ENCODE data around the gene FKBP2. TPM values are rescaled to one million over a fixed set of nuclear protein-coding genes. Genes with fewer than 3 reads are reported as not detected.

FKBP2 gene
- total and polyA plus RNA-seq, 2 of the 4 experiments (the other 2 are of a cell fraction): 36.2 to 76.4 TPM

DNA sequence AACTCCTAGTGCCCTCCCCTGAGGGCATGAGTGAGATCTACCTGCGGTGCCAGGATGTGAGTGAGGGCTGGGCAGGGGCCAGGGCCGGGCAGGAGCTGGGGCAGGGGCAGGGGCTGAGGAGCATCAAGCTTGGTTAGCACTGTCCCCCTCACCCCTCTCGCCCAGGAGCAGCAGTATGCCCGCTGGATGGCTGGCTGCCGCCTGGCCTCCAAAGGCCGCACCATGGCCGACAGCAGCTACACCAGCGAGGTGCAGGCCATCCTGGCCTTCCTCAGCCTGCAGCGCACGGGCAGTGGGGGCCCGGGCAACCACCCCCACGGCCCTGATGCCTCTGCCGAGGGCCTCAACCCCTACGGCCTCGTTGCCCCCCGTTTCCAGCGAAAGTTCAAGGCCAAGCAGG lies 20.6 kb upstream of the FKBP2 start:
- Histone ChIP-seq H4K91ac (ENCODE audit: insufficient read depth, low read depth, low read length) (no peak overlapping the region), H2AK9ac (replicated peaks; ENCODE audit: low read depth, low read length, poor library complexity) (no peak overlapping the region), H3K4me2 (ENCODE audit: low read depth, low read length) (no peak overlapping the region), H3K56ac (ENCODE audit: extremely low read depth, insufficient read depth, low read length) (no peak overlapping the region), H4K5ac (ENCODE audit: low read depth, low read length) (no peak overlapping the region), H3K36me3 (ENCODE audit: control insufficient read depth, insufficient read depth, low read length) (peaks cover 5% of the 10 kb centered on the region), H3K27me3 (ENCODE audit: control insufficient read depth, insufficient read depth, low read length) (no peaks in the 10 kb centered on the region), H2AFZ (replicated peaks; ENCODE audit: low read length, poor library complexity) (no peak overlapping the region), H4K8ac (ENCODE audit: low read depth in 2 of 2, low read length in 2 of 2) (no peak overlapping the region), H3K79me1 (ENCODE audit: low read depth in 1 of 2, low read length in 2 of 2) (peaks cover 5 to 16% of the 10 kb centered on the region in 2 experiments; a peak in 2 of 4 replicates), H3K4ac (ENCODE audit: low read depth, low read length) (no peak overlapping the region), H3K9me3 (ENCODE audit: control insufficient read depth, insufficient read depth, low read length) (no peaks in the 10 kb centered on the region), H2BK5ac (ENCODE audit: low read depth, low read length, poor library complexity, severe bottlenecking) (no peak overlapping the region), H3K4me1 (ENCODE audit: control insufficient read depth, insufficient read depth, low read length) (peaks cover 2% of the 10 kb centered on the region), H2BK20ac (ENCODE audit: low read depth, low read length) (no peak overlapping the region), H2AK5ac (ENCODE audit: low read depth, low read length) (no peak overlapping the region), H3K9me1 (ENCODE audit: insufficient read depth, low read length) (peaks cover 11% of the 10 kb centered on the region), H2BK15ac (ENCODE audit: low read depth, low read length) (no peak overlapping the region), H3K18ac (ENCODE audit: low read depth, low read length) (no peak overlapping the region), H3K9ac (ENCODE audit: low read depth, low read length) (no peak overlapping the region), H3K27ac (ENCODE audit: insufficient read depth, low read length) (no peak overlapping the region), H3K4me3 (ENCODE audit: insufficient read depth, low read depth, low read length) (no peak overlapping the region), H3K14ac (replicated peaks; ENCODE audit: low read depth, low read length) (no peak overlapping the region), H4K20me1 (ENCODE audit: insufficient read depth, low read length) (no peaks in the 10 kb centered on the region), H3K23ac (ENCODE audit: low read depth, low read length) (no peak overlapping the region), H2BK120ac (ENCODE audit: low read depth, low read length) (no peak overlapping the region)
- WGBS, 2 experiments (ENCODE audit: extremely low coverage in 2 of 2, insufficient read length in 1 of 2): 98% methylated on average over 12 of the region's 17 CpGs; no CpG with 5 or more reads in 1 of the 2 experiments
- ATAC-seq (ENCODE audit: low read depth) (no peak), DNase-seq (no peak)
- POLR2A ChIA-PET (ENCODE audit: unreplicated experiment): no interaction called here
- CTCF ChIA-PET: no interaction called here
- intact Hi-C loops (cut with micrococcal nuclease) (no loop called here), dilution Hi-C loops (cut with HindIII; ENCODE audit: low sequenced_read_pairs, unreplicated experiment) (no loop called here), in situ Hi-C loops (cut with MboI; ENCODE audit: low sequenced_read_pairs) (no loop called here)
- TF ChIP-seq NFE2L2 (IDR thresholded peaks at IDR 0.05; ENCODE audit: low read depth, low read length) (no peak), CHD1 (IDR thresholded peaks at IDR 0.05; ENCODE audit: low read depth, low read length) (no peak), MAZ (IDR thresholded peaks at IDR 0.05; ENCODE audit: borderline replicate concordance, low read depth, low read length) (no peak), FOS (IDR thresholded peaks at IDR 0.05; ENCODE audit: low read depth, low read length) (no peak), BHLHE40 (IDR thresholded peaks at IDR 0.05; ENCODE audit: low read depth, low read length) (no peak), SMC3 (IDR thresholded peaks at IDR 0.05; ENCODE audit: low read depth, low read length) (no peak), MAFK (IDR thresholded peaks at IDR 0.05; ENCODE audit: low read depth, low read length) (no peak)
- TF ChIP-seq, protein P1, sequence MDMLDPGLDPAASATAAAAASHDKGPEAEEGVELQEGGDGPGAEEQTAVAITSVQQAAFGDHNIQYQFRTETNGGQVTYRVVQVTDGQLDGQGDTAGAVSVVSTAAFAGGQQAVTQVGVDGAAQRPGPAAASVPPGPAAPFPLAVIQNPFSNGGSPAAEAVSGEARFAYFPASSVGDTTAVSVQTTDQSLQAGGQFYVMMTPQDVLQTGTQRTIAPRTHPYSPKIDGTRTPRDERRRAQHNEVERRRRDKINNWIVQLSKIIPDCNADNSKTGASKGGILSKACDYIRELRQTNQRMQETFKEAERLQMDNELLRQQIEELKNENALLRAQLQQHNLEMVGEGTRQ (IDR thresholded peaks at IDR 0.05; ENCODE audit: low read depth, low read length): no peak
- TF ChIP-seq, protein P2, sequence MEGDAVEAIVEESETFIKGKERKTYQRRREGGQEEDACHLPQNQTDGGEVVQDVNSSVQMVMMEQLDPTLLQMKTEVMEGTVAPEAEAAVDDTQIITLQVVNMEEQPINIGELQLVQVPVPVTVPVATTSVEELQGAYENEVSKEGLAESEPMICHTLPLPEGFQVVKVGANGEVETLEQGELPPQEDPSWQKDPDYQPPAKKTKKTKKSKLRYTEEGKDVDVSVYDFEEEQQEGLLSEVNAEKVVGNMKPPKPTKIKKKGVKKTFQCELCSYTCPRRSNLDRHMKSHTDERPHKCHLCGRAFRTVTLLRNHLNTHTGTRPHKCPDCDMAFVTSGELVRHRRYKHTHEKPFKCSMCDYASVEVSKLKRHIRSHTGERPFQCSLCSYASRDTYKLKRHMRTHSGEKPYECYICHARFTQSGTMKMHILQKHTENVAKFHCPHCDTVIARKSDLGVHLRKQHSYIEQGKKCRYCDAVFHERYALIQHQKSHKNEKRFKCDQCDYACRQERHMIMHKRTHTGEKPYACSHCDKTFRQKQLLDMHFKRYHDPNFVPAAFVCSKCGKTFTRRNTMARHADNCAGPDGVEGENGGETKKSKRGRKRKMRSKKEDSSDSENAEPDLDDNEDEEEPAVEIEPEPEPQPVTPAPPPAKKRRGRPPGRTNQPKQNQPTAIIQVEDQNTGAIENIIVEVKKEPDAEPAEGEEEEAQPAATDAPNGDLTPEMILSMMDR (conservative IDR thresholded peaks at IDR 0.05; ENCODE audit: low read depth, low read length): no peak
- BruUV-seq (replicated peaks): no TSS peak
